Stimulated activated CD4-positive, alpha-beta T cell treated with anti-CD3 and anti-CD28 coated beads, Interleukin-15, amount 100 ng/mL, for 24 hours (primary cell): ENCODE data around the gene ASTE1.

ENCODE experiments used
- DNase-seq: peaks from one replicate; pipeline ENCODE4 v3.0.0-alpha.2; 2020

Gene ASTE1

GRCh38 chr3:131026321-131027151 is at the start of gene ASTE1, which contains the start of gene NEK11:
Gene ASTE1, minus strand, starts transcription at chr3:131026825. Its CDS starts 1,519 bp downstream, at chr3:131025306.
Gene NEK11, plus strand, starts transcription at chr3:131026877. Its CDS starts 2,832 bp downstream, at chr3:131029709.
- peak; percentile 94 for DNase-seq

- no peak for DNase-seq
Measured at GRCh38 chr3:131075632-131076328, 49.2 kb upstream of the ASTE1 start.

- DNase-seq: no peak
Measured at GRCh38 chr3:131072845-131073244, 46.2 kb upstream of the ASTE1 start.

GRCh38 chr3:131072099-131072559 is 45.5 kb upstream of the ASTE1 start:
- DNase-seq: no peak

- DNase-seq: no peak
Measured at GRCh38 chr3:131067983-131068382, 41.4 kb upstream of the ASTE1 start.

- no peak for DNase-seq
Measured at GRCh38 chr3:131053043-131053859, 26.6 kb upstream of the ASTE1 start.

GRCh38 chr3:131050001-131050400 is 23.4 kb upstream of the ASTE1 start:
- DNase-seq: no peak

GRCh38 chr3:131048030-131048429 is 21.4 kb upstream of the ASTE1 start:
- DNase-seq: no peak

- no peak for DNase-seq
Measured at GRCh38 chr3:131047582-131047981, 21.0 kb upstream of the ASTE1 start.

GRCh38 chr3:131042271-131042985 is 15.8 kb upstream of the ASTE1 start:
- peak; percentile 22 for DNase-seq

GRCh38 chr3:131038326-131038725 is 11.7 kb upstream of the ASTE1 start:
- DNase-seq: no peak

- no peak for DNase-seq
Measured at GRCh38 chr3:131036986-131037385, 10.4 kb upstream of the ASTE1 start.

- DNase-seq: no peak
Measured at GRCh38 chr3:131036200-131036816, 9.7 kb upstream of the ASTE1 start.

- no peak for DNase-seq
Measured at GRCh38 chr3:131033480-131034080, 7.0 kb upstream of the ASTE1 start.

GRCh38 chr3:131031660-131032059 is 5.0 kb upstream of the ASTE1 start:
- no peak for DNase-seq

GRCh38 chr3:131028844-131029243 is 2.2 kb upstream of the ASTE1 start:
- DNase-seq: no peak

- no peak for DNase-seq
Measured at GRCh38 chr3:131025539-131025938, 1.1 kb downstream of the ASTE1 start.

- no peak for DNase-seq
Measured at GRCh38 chr3:131020122-131020693, 6.4 kb downstream of the ASTE1 start.

- DNase-seq: no peak
Measured at GRCh38 chr3:131018970-131019369, 7.7 kb downstream of the ASTE1 start.

- DNase-seq: no peak
Measured at GRCh38 chr3:131009698-131010097, 16.9 kb downstream of the ASTE1 start.

GRCh38 chr3:131008326-131008725 is 18.3 kb downstream of the ASTE1 start:
- DNase-seq: no peak
